A549 (cell line): ENCODE measurements around the gene MINDY4. TPM values are rescaled to one million over a fixed set of nuclear protein-coding genes. Genes with fewer than 3 reads are reported as not detected.
A peak's percentile ranks its signal among the peaks of the same experiment; 100 is the strongest.

Experiments used
- ATAC-seq, 2 experiments: fragments of 200-7000 bp in 1 of 2; fragments of >200 bp in 1 of 2; cut with Nextera tagmentation in 1 of 2; cut with Tn5 transposase in 1 of 2; 3 replicates each; pipeline versions ENCODE4 v1.8.0 to v1.9.1; 2018 to 2020; ENCODE audit warnings: mild to moderate bottlenecking in 1 of 2, moderate library complexity in 1 of 2
- CTCF ChIA-PET: fragments of 300-600 bp; sonication (Branson Sonifier 250); formaldehyde crosslinking; extraction: SDS; loops from one replicate; lab custom pipeline; 2021; ENCODE audit warnings: antibody characterized with exemption, inconsistent platforms; lab: Yijun Ruan, JAX
- POLR2A ChIA-PET: fragments of 350-600 bp; formaldehyde crosslinking; extraction: SDS; loops from one replicate; lab custom pipeline; 2021; ENCODE audit warnings: antibody characterized with exemption, inconsistent platforms; lab: Yijun Ruan, JAX
- DNase-seq, 2 experiments: peaks; one replicate each; pipeline versions ENCODE4 v3.0.0 to v3.0.0-alpha.2; 2011 to 2016; ENCODE audit warnings: low read depth in 1 of 2, low spot score in 1 of 2
- FAIRE-seq: peaks from 2 replicates; lab custom pipeline; 2011; peaks lifted over from hg19 to GRCh38; lab: Jason Lieb, UNC
- H3K27ac ChIP-seq, 2 experiments: fragments of >200 bp; sonication (Bioruptor Twin); formaldehyde crosslinking; 3 replicates each; pipeline ENCODE4 v1.5.1; 2016 to 2017
- H3K4me1 ChIP-seq: fragments of >200 bp; sonication (Bioruptor Twin); formaldehyde crosslinking; 3 replicates; pipeline ENCODE4 v1.6.1; 2016
- H3K4me2 ChIP-seq: fragments of >200 bp; sonication (Bioruptor Twin); formaldehyde crosslinking; 3 replicates; pipeline ENCODE4 v1.6.1; 2016
- H3K4me3 ChIP-seq: fragments of >200 bp; sonication (Bioruptor Twin); formaldehyde crosslinking; 3 replicates; pipeline ENCODE4 v1.5.1; 2016
- H3K9me3 ChIP-seq: fragments of >200 bp; sonication (Bioruptor Twin); formaldehyde crosslinking; 3 replicates; pipeline ENCODE4 v1.6.1; 2016
- BHLHE40 ChIP-seq: IDR thresholded peaks from 2 replicates; pipeline ENCODE4 v1.6.1; 2012; ENCODE audit warnings: low read depth, low read length, inconsistent platforms
- CBX2 ChIP-seq: fragments of 200-600 bp; sonication (generic); IDR thresholded peaks from 2 replicates; pipeline ENCODE4 v1.6.1; 2016; ENCODE audit warnings: low read depth, mild to moderate bottlenecking, borderline replicate concordance
- CHD2 ChIP-seq: fragments of 150-350 bp; IDR thresholded peaks from 2 replicates; pipeline ENCODE4 v1.6.1; 2014; ENCODE audit warnings: low read length; ENCODE audit not compliant: partially characterized antibody
- EP300 ChIP-seq, 2 experiments: fragments of >200 bp; sonication (Bioruptor Twin); formaldehyde crosslinking; IDR thresholded peaks; 2 replicates in 1 of 2; 3 replicates in 1 of 2; pipeline ENCODE4 v1.6.1; 2016 to 2017
- ESRRA ChIP-seq: fragments of 150-350 bp; IDR thresholded peaks from 2 replicates; pipeline ENCODE4 v1.6.1; 2014; ENCODE audit warnings: mild to moderate bottlenecking, low read length, borderline replicate concordance
- FOSB ChIP-seq: fragments of 250-450 bp; sonication (Bioruptor Pico); IDR thresholded peaks from 2 replicates; pipeline ENCODE4 v1.5.0; 2020; ENCODE audit warnings: mild to moderate bottlenecking, moderate library complexity
- HOXB5 ChIP-seq: fragments of 250-450 bp; sonication (Bioruptor Pico); IDR thresholded peaks from 2 replicates; pipeline ENCODE4 v1.5.0; 2020; ENCODE audit warnings: mild to moderate bottlenecking, moderate library complexity
- JUN ChIP-seq, 2 experiments: fragments of >200 bp; sonication (Bioruptor Twin); formaldehyde crosslinking; IDR thresholded peaks; 2 replicates in 1 of 2; 3 replicates in 1 of 2; pipeline ENCODE4 v1.6.1; 2016 to 2017
- JUNB ChIP-seq: fragments of >200 bp; sonication (Bioruptor Twin); formaldehyde crosslinking; IDR thresholded peaks from 2 replicates; pipeline ENCODE4 v1.6.1; 2016
- MYC ChIP-seq: IDR thresholded peaks from 2 replicates; pipeline ENCODE4 v1.6.1; 2012; ENCODE audit warnings: mild to moderate bottlenecking, inconsistent platforms, low read length, improper control_type of control experiment, borderline replicate concordance
- PHF8 ChIP-seq: fragments of 200-600 bp; sonication (generic); IDR thresholded peaks from 2 replicates; pipeline ENCODE4 v1.6.1; 2016; ENCODE audit warnings: low read depth, mild to moderate bottlenecking, antibody characterized with exemption, moderate library complexity, borderline replicate concordance
- POLR2AphosphoS2 ChIP-seq: conservative IDR thresholded peaks from 2 replicates; pipeline ENCODE4 v1.6.1; 2012; ENCODE audit warnings: low read length, improper control_type of control experiment, inconsistent platforms
- RAD21 ChIP-seq, 2 experiments: fragments of >200 bp in 1 of 2; sonication (Bioruptor Twin) in 1 of 2; formaldehyde crosslinking in 1 of 2; IDR thresholded peaks in 1 of 2; conservative IDR thresholded peaks in 1 of 2; 2 replicates in 1 of 2; 3 replicates in 1 of 2; pipeline ENCODE4 v1.6.1; 2012 to 2018; ENCODE audit warnings: inconsistent platforms in 1 of 2
- RARB ChIP-seq: fragments of 250-450 bp; sonication (Bioruptor Pico); IDR thresholded peaks from 2 replicates; pipeline ENCODE4 v1.8.0; 2021; ENCODE audit warnings: mild to moderate bottlenecking, moderate library complexity
- RNF2 ChIP-seq: fragments of 200-600 bp; sonication (generic); IDR thresholded peaks from 2 replicates; pipeline ENCODE4 v1.6.1; 2016; ENCODE audit warnings: low read depth, mild to moderate bottlenecking, antibody characterized with exemption, moderate library complexity, borderline replicate concordance
- SMC3 ChIP-seq: fragments of >200 bp; sonication (Bioruptor Twin); formaldehyde crosslinking; IDR thresholded peaks from 3 replicates; pipeline ENCODE4 v1.6.1; 2018; ENCODE audit warnings: inconsistent platforms
- ZC3H11A ChIP-seq: fragments of 450-650 bp; IDR thresholded peaks from 2 replicates; pipeline ENCODE4 v1.6.1; 2014; ENCODE audit warnings: antibody characterized with exemption, mild to moderate bottlenecking
- ZFP36 ChIP-seq: fragments of 450-650 bp; IDR thresholded peaks from 2 replicates; pipeline ENCODE4 v1.6.1; 2014; ENCODE audit warnings: borderline replicate concordance; ENCODE audit not compliant: partially characterized antibody
- WGBS: methylation state at CpG from one replicate; pipeline ENCODE4 v1.1.6; 2017; ENCODE audit errors: missing lambda C conversion rate; 5-methylcytosine and 5-hydroxymethylcytosine counted together
- polyA plus RNA-seq, 4 experiments: library from polyadenylated mRNA; depleted of rRNA in 3 of 4; stranded (reverse); fragments of >200 nt; fragmentation: RNase III in 1 of 4; extraction: RNeasy Plus Mini Kit Qiagen cat#74134 plus additional on column Dnase treatment in 1 of 4; gene quantifications; 2 replicates in 3 of 4; 3 replicates in 1 of 4; pipeline ENCODE4 v1.2.3, GENCODE V29; 2011 to 2017
- TF ChIP-seq, protein P1 (sequence below): fragments of 150-350 bp; IDR thresholded peaks from 2 replicates; pipeline ENCODE4 v1.6.1; 2014; ENCODE audit warnings: low read depth, mild to moderate bottlenecking, low read length
- TF ChIP-seq, protein P2 (sequence below): fragments of 250-450 bp; sonication (Bioruptor Pico); IDR thresholded peaks from 2 replicates; pipeline ENCODE4 v1.5.0; 2021; ENCODE audit warnings: mild to moderate bottlenecking, moderate library complexity, borderline replicate concordance
- TF ChIP-seq, protein P3 (sequence below): fragments of >200 bp; sonication (Bioruptor Twin); formaldehyde crosslinking; IDR thresholded peaks from 2 replicates; pipeline ENCODE4 v1.6.1; 2016
- TF ChIP-seq, protein P4 (sequence below): fragments of >200 bp; sonication (Bioruptor Twin); formaldehyde crosslinking; IDR thresholded peaks from 3 replicates; pipeline ENCODE4 v1.6.1; 2016
- TF ChIP-seq, protein P5 (sequence below): IDR thresholded peaks from 2 replicates; pipeline ENCODE4 v1.6.1; 2012

Gene MINDY4
- polyA plus RNA-seq, 2 of the 4 experiments (the other 2 are of a cell fraction), result 1.8 to 3.6 TPM

DNA sequence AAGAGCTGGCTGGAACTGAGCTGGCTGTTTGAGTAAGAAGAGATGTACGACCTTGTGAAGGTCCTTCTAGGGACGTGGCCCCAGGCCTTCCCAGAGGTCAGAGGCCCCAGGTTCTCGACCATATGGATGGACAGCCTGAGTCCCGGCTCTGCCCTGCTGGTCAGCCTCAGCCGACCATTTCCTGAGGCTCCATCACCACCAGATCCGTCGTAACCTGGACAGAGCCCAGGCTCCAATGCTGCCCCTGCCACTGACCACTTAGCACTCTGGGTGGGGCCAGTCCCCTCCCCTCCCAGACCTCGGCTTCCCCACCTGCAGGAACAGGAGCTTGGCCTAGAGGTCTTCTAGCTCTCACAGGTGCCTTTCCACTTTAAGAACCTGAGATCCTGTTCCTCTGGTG lies 29.9 kb upstream of the MINDY4 start:
- H3K27ac ChIP-seq, result no peak overlapping the region
- DNase-seq, result no peak
- TF ChIP-seq SMC3 (no peak), BHLHE40 (no peak), CHD2 (no peak), CBX2 (no peak), HOXB5 (CRISPR knock-in tag) (no peak), EP300 (IDR thresholded peaks at IDR 0.05) (no peak), JUNB (no peak), JUN (IDR thresholded peaks at IDR 0.05) (no peak), FOSB (CRISPR knock-in tag) (no peak), MYC (no peak)
- TF ChIP-seq, protein P1, sequence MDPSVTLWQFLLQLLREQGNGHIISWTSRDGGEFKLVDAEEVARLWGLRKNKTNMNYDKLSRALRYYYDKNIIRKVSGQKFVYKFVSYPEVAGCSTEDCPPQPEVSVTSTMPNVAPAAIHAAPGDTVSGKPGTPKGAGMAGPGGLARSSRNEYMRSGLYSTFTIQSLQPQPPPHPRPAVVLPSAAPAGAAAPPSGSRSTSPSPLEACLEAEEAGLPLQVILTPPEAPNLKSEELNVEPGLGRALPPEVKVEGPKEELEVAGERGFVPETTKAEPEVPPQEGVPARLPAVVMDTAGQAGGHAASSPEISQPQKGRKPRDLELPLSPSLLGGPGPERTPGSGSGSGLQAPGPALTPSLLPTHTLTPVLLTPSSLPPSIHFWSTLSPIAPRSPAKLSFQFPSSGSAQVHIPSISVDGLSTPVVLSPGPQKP, result no peak
- TF ChIP-seq, protein P2, sequence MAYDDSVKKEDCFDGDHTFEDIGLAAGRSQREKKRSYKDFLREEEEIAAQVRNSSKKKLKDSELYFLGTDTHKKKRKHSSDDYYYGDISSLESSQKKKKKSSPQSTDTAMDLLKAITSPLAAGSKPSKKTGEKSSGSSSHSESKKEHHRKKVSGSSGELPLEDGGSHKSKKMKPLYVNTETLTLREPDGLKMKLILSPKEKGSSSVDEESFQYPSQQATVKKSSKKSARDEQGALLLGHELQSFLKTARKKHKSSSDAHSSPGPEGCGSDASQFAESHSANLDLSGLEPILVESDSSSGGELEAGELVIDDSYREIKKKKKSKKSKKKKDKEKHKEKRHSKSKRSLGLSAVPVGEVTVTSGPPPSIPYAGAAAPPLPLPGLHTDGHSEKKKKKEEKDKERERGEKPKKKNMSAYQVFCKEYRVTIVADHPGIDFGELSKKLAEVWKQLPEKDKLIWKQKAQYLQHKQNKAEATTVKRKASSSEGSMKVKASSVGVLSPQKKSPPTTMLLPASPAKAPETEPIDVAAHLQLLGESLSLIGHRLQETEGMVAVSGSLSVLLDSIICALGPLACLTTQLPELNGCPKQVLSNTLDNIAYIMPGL (CRISPR knock-in tag), result no peak
- TF ChIP-seq, all 56 proteins: peak for 0
- POLR2A ChIA-PET, result no interaction called here
- CTCF ChIA-PET, result interaction anchor here (0.6 to 5.8 kb wide), 40 partner anchors 8 to 481 kb away, joined by 3 to 48 read pairs (median 4); partner anchors contain the start of genes CRHR2 and INMT
- Histone ChIP-seq H3K4me2 (no peak overlapping the region), H3K4me1 (no peaks in the 10 kb centered on the region), H3K9me3 (no peaks in the 10 kb centered on the region), H3K4me3 (no peak overlapping the region)
- FAIRE-seq (no peak), ATAC-seq (peak in 1 of 2 experiments; percentile 5; a peak in 1 of 6 replicates)
- WGBS, result 49% methylated on average over 8 of the region's 8 CpGs

DNA sequence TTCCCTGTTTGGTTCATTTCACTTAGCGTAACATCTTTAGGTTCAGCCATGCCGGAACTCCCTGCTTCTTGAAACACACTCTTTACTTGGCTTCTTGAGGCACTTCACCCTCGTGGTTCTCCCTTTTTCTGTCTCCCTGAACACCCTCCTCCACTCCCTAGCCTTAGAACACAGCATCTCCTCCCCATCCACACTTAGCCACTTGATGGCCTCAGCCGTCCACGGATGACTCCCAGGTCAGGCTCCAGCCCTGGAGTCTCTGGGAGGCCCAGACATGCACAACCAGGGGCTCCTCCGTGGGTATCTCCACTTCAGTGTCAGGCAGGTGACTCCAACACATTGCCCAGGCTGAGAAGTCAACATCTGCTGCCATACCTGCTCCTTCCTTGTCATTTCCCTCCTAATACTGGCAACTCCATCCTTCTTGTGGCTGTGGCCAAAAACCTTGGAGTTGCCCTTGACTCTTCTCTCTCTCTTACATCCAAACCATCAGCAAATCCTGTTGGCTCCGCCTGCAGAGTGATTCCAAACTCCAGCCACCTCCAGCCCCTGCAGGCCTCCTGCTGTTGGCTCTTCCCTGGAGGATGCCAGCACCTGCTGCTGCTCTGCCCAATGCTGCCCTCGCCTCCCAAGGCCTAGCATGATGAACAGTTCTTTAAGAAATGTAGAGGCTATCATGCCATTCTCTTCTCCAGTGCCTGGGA lies 27.7 kb upstream of the MINDY4 start:
- 48% methylated on average over 8 of the region's 8 CpGs for WGBS
- DNase-seq (no peak), FAIRE-seq (no peak), ATAC-seq (peak in 1 of 2 experiments; percentile 51; a peak in 2 of 6 replicates)
- no peaks in the 10 kb centered on the region for H3K4me1 ChIP-seq
- no peak overlapping the region for H3K4me2 ChIP-seq
- ChIA-PET POLR2A (no interaction called here), CTCF (interaction anchor here (1.6 kb wide), 1 partner anchor 17 kb away, joined by 5 read pairs; no protein-coding TSS in a partner anchor)
- no peak overlapping the region for H3K4me3 ChIP-seq
- no peak overlapping the region for H3K27ac ChIP-seq
- peak in 1 of 2 experiments; percentile 45; a peak in 3 of 5 replicates for TF ChIP-seq RAD21 (conservative IDR thresholded peaks at IDR 0.05 in 1 of 2, IDR thresholded peaks at IDR 0.05 in 1 of 2)
- no peak for TF ChIP-seq ZC3H11A
- TF ChIP-seq, protein P2 (CRISPR knock-in tag), result no peak
- no peaks in the 10 kb centered on the region for H3K9me3 ChIP-seq

DNA sequence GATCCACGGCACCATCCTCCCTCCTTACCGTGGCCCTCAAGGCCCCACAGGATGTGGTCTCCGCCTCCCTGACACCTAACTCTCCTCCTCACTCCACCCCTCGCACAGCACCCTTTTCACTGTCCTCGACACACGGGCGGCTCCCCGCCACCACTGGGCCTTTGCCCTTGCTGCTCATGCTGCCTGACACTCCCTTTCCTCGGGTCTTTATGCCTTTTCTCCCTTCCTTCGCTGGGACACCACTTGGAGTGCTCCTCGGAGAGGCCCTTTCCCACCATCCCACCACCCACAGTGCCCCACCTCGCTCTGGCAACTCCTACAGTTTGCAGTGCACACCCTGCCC lies 27.2 kb upstream of the MINDY4 start:
- POLR2A ChIA-PET, result no interaction called here
- TF ChIP-seq, protein P3, sequence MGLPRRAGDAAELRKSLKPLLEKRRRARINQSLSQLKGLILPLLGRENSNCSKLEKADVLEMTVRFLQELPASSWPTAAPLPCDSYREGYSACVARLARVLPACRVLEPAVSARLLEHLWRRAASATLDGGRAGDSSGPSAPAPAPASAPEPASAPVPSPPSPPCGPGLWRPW, result no peak
- no peak for TF ChIP-seq PHF8
- no peak for TF ChIP-seq RARB
- TF ChIP-seq, protein P2 (CRISPR knock-in tag), result no peak
- no peak for TF ChIP-seq POLR2AphosphoS2
- TF ChIP-seq ZFP36, result no peak
- no peak for TF ChIP-seq ESRRA
- TF ChIP-seq, protein P4, sequence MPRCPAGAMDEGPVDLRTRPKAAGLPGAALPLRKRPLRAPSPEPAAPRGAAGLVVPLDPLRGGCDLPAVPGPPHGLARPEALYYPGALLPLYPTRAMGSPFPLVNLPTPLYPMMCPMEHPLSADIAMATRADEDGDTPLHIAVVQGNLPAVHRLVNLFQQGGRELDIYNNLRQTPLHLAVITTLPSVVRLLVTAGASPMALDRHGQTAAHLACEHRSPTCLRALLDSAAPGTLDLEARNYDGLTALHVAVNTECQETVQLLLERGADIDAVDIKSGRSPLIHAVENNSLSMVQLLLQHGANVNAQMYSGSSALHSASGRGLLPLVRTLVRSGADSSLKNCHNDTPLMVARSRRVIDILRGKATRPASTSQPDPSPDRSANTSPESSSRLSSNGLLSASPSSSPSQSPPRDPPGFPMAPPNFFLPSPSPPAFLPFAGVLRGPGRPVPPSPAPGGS, result no peak
- no peak for TF ChIP-seq RNF2
- TF ChIP-seq, protein P5, sequence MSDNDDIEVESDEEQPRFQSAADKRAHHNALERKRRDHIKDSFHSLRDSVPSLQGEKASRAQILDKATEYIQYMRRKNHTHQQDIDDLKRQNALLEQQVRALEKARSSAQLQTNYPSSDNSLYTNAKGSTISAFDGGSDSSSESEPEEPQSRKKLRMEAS, result no peak
- TF ChIP-seq FOSB (CRISPR knock-in tag), result no peak

More for the DNA sequence above, 27.2 kb upstream of the MINDY4 start:
- no peak for FAIRE-seq
- CTCF ChIA-PET, result interaction anchor here (1.6 to 2.3 kb wide), 2 partner anchors 13 to 17 kb away, joined by 5 to 8 read pairs; no protein-coding TSS in a partner anchor
- 59% methylated on average over 12 of the region's 12 CpGs for WGBS
- no peak overlapping the region for H3K4me3 ChIP-seq
- no peak overlapping the region for H3K4me2 ChIP-seq
- no peak for ATAC-seq
- DNase-seq, result no peak
- H3K4me1 ChIP-seq, result no peaks in the 10 kb centered on the region
- no peaks in the 10 kb centered on the region for H3K9me3 ChIP-seq
- no peak overlapping the region for H3K27ac ChIP-seq
